ENCODE data around the gene ARID1B. TPM values are rescaled to one million over a fixed set of nuclear protein-coding genes. Genes with fewer than 3 reads are reported as not detected.

ARID1B gene
- total RNA-seq, 1 experiment from 2014 or later, result 91.7 TPM

- Histone ChIP-seq H3K27ac (ENCODE audit: low read length) (no peak overlapping the region), H3K9me3 (ENCODE audit: control insufficient read depth, insufficient read depth, low read depth, low read length) (no peaks in the 10 kb centered on the region), H3K4me3 (ENCODE audit: low read depth in 2 of 2, low read length in 2 of 2) (no peak overlapping the region), H3K27me3 (ENCODE audit: control insufficient read depth, insufficient read depth, low read length) (no peaks in the 10 kb centered on the region), H3K4me1 (ENCODE audit: control insufficient read depth, insufficient read depth, low read length) (no peaks in the 10 kb centered on the region), H3K36me3 (ENCODE audit: control insufficient read depth, insufficient read depth, low read length) (peaks cover 25% of the 10 kb centered on the region)
- in situ Hi-C loops (cut with HindIII; ENCODE audit: low pct_unique_long_range_greater_than_20kb, low sequenced_read_pairs) (no loop called here), intact Hi-C loops (cut with micrococcal nuclease; ENCODE audit: unreplicated experiment) (no loop called here)
- no TSS peak for BruUV-seq (replicated peaks)
- ATAC-seq (no peak), DNase-seq (ENCODE audit: low read depth, low spot score) (no peak)
- POLR2A ChIA-PET, result interaction anchor here (0.6 kb wide), 1 partner anchor 34 kb away, joined by 4 read pairs; no protein-coding TSS in a partner anchor
- no peak for TF ChIP-seq SIN3A (IDR thresholded peaks at IDR 0.05; ENCODE audit: borderline replicate concordance, insufficient read depth, low read depth, low read length)
- no peak for TF ChIP-seq CTCF (IDR thresholded peaks at IDR 0.05)
- no peak for TF ChIP-seq TCF7L2 (IDR thresholded peaks at IDR 0.05; ENCODE audit: low read depth, low read length)
- no peak for TF ChIP-seq POLR2AphosphoS5 (IDR thresholded peaks at IDR 0.05; ENCODE audit: low read depth, low read length)
- TF ChIP-seq REST (IDR thresholded peaks at IDR 0.05; ENCODE audit: insufficient read depth in 1 of 2, low read depth in 2 of 2, low read length in 1 of 2), result no peak
- CTCF ChIA-PET, result no interaction called here
These were observed 416.9 kb downstream of the ARID1B start for GRCh38 chr6:157194110-157194509.

- H3K36me3 ChIP-seq (ENCODE audit: control insufficient read depth, insufficient read depth, low read length), result peaks cover 21% of the 10 kb centered on the region
- H3K4me1 ChIP-seq (ENCODE audit: control insufficient read depth, insufficient read depth, low read length), result no peaks in the 10 kb centered on the region
- intact Hi-C loops (cut with micrococcal nuclease; ENCODE audit: unreplicated experiment), result no loop called here
- no peak overlapping the region for H3K27ac ChIP-seq (ENCODE audit: low read length)
- H3K9me3 ChIP-seq (ENCODE audit: control insufficient read depth, insufficient read depth, low read depth, low read length), result no peaks in the 10 kb centered on the region
- no peaks in the 10 kb centered on the region for H3K27me3 ChIP-seq (ENCODE audit: control insufficient read depth, insufficient read depth, low read length)
- TSS peak; percentile 7 for BruUV-seq (replicated peaks)
- in situ Hi-C loops (cut with HindIII; ENCODE audit: low pct_unique_long_range_greater_than_20kb, low sequenced_read_pairs), result no loop called here
- CTCF ChIA-PET, result no interaction called here
- no peak for ATAC-seq
- TF ChIP-seq CTCF (IDR thresholded peaks at IDR 0.05), result no peak
- TF ChIP-seq POLR2AphosphoS5 (IDR thresholded peaks at IDR 0.05; ENCODE audit: low read depth, low read length), result no peak
- no peak for TF ChIP-seq SIN3A (IDR thresholded peaks at IDR 0.05; ENCODE audit: borderline replicate concordance, insufficient read depth, low read depth, low read length)
- no peak for TF ChIP-seq TCF7L2 (IDR thresholded peaks at IDR 0.05; ENCODE audit: low read depth, low read length)
- no peak for TF ChIP-seq REST (IDR thresholded peaks at IDR 0.05; ENCODE audit: insufficient read depth in 1 of 2, low read depth in 2 of 2, low read length in 1 of 2)
- DNase-seq (ENCODE audit: low read depth, low spot score), result no peak
- POLR2A ChIA-PET, result interaction anchor here (0.6 kb wide), 1 partner anchor 35 kb away, joined by 4 read pairs; no protein-coding TSS in a partner anchor
- H3K4me3 ChIP-seq (ENCODE audit: low read depth in 2 of 2, low read length in 2 of 2), result no peak overlapping the region
These were observed 417.5 kb downstream of the ARID1B start for GRCh38 chr6:157194643-157195042.
